Fibroblast of the conjunctiva (primary cell): Measurements from ENCODE around the gene RASSF4.

Experiments used
- DNase-seq: peaks from one replicate; pipeline ENCODE4 v3.0.0-alpha.2; 2010; ENCODE audit warnings: low read depth

RASSF4 gene

DNA sequence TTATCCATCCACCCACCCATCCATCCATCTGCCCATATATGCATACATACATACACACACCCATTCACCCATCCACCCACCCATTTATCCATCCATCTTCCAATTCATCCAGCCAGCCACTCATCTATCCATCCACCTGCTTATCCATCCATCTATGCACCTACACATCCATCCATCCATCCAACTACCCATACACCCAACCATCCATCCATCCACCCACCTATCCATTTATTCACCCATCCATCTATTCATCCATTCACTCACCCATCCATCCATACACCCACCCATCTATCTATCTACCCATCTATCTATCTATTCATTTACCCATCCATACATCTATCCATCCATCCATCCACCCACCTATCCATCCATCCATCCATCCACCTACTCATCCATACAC, 31.1 kb upstream of the RASSF4 start:
- no peak for DNase-seq

DNA sequence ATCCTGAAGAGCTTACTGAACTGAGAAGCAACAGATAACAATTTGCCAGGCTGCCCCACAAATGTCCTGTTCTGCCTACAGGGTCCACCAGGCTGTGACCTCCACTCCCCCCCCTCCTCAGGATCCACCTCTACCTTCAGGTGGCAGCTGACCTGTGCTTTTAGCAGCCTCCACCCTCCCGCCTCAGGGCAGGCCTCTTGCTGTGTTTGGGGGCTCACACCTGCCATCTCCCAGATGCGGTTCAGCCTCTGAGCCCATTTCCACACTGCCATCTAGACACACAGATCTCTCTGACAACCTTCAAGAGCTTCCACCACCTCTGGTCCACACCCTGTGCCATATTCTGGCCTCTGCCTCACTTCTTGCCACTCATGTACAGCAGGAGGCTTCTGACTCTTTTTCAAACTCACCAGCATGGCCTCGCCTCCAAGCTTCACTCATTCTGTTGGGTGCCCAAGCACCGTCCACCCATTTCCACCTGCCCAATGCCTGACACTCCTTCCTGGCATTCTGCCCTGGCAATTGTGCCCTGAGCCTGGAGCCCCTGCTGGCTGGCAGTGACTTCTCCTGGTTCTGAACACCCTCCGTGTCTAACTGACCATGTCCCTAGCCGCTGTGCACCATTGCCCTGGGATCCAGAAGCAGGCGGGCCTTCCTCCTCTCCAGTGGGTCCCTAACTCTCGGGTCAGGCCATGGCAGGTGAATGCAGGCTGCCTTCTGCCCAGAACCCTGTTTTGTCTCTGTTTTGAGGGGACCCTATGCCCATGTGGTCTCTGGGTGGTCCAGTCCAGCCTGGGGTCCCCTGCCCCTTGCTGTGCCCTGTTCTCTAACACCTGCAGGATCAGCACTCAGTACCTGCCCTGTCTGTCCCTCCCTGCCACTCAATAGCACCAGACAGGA, 30.0 kb upstream of the RASSF4 start:
- no peak for DNase-seq

DNA sequence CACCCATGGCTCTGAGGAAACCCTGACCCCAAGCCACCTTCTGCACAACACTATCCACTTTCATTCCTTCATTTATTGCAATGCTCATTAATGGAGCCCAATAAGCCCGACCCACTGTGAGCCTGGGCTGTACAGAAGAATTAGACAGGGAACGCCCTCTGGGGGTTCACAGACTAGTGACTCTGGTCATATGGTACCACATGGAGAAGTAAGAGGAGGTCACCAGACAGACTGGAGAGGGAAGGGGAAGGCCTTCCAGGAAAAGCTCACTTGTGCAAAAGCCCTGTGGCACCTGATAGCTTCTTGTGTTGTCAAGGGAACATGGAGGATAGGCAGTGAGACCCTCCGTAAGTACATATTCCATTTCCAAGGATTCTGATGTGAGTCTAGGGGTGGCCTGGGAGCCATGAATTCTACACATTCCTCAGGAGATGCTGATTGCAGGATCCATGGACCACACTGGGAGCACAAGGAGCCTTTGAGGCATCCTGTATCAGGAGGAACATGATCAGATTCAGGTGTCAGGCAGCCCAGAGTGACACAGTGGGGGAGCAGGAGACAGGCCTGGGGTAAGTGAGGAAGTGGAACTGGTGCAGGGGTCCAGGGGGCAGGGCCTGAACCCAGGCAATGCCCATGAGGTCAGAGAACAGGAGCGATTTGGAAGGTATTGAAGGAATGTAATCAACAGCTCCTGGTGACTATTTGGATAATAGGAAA, 28.5 kb upstream of the RASSF4 start:
- DNase-seq, result no peak

DNA sequence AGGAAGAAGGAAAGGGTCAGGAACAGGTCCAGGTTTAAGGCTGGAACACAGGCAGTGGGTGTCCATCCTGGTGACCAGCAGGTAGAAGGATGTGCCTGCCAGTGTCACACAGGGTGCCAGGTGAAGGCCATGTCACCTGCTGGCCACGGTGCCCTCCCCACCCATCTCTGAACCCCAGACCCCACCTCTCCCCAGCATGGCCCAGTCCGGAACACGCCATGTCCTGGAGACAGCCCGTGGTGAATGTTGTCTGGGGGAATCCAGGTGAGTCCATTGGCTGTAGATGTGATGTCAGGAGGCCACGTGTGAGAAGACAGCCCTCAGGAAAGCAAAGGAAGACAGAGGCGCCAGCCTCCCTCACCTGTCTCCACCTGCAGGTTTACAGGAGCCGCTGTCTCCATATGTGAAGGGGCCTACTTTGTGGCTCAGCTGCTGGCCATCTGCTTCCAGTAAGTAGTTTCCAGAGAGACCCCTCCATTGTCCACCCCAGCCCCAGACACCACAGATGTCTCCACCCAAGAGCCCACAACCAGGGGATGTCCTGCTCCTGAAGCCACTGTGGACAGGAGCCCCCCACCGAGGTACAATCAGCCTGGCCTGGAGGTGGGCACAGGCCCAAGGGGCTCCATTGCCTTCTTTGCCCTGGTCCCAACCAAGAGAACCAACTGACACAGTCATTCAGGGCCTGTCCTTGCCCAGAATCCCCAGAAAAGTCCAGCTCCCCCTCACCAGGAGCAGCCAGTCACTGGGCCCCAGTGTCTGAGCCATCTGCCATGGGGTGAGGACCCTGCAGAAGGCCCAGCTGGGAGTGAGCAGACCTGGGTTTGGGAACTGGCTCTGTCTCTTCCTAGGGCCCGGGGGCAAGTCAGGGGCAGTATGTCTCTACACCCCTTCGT, 27.7 kb upstream of the RASSF4 start:
- DNase-seq, result no peak

DNA sequence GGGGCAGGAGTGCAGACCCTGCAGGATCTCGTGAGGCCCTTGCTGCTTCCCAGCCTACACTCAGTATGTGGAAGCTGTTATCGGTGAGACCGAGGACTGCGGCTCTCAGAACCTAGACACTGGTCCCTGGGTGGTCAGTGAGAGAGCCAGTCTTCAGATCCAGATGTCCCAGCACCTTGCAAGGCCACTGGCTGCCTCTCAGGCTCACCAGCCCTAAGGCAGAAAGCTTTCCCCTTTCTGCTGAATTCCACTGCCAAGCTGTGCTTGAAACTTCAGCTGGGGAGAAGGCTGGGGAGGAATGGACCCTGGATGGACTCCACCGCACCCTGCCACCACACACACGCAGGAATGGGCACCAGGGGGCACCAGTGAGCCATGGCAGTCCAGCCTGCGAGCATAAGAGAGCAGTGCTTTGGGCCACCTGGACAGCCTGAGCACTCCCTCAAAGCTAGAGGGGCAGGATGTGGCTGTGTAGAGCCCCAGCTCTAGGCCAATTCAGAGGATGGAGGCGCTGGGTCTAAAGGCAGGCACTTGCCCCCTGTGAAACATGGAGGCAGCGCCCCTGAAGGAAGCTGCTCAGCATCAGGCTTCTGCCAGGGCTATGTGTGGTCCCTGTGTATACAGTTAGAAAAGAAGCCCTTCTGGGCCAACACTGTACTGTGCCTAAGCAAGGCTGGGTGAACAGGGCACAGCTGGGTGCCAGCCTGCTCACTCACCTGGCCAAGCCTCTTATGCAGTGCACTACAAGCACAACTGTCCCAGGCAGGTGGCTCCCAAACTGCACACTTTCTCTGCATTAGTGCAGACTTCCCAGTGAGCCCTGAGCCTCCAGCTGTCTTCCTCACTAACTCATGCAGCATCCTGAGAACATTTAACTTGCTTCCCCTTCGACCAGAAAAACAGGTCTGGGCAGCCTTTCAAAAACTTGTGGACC, 26.8 kb upstream of the RASSF4 start:
- peak; percentile 65 for DNase-seq

DNA sequence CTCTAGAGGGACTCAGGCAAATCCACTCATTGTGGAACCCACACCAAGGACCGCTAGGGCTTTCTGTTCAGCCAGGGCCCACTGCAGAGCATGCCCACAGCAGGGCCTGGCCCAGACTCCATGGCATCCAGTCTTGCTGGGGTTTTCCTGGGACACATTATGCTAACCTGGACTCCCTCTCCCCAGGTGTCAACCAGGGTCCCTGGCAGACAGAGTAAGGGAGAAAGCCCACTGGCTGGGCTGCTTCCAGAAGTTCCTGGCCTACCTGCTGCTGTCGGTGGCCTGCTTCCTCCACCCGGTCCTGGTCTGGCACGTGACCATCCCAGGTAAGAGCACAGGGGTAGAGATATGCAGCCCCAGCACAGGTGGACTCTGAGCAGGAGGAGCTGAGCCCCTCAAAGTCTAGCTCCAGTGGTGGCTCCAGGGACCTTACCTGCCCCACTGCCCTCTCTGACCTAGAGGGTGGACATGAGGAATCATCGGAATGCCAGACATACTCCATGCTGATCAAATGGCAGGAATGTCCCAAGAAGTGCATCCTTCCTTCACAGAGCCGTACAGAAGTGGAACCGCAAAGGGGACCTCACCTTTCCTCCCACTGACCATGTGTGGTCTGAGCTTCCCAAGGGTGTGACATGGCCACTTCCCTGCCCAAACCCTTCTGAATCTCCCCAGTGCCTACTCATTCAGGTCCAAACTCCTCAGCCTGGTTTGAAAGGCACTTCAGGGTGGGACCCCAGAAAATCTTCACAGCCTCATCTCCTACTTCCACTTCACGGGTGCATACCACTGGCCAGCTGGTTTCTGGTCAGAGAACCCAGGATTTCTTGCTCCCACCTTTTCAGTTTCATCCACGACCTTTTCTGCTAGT, 25.9 kb upstream of the RASSF4 start:
- DNase-seq, result no peak

DNA sequence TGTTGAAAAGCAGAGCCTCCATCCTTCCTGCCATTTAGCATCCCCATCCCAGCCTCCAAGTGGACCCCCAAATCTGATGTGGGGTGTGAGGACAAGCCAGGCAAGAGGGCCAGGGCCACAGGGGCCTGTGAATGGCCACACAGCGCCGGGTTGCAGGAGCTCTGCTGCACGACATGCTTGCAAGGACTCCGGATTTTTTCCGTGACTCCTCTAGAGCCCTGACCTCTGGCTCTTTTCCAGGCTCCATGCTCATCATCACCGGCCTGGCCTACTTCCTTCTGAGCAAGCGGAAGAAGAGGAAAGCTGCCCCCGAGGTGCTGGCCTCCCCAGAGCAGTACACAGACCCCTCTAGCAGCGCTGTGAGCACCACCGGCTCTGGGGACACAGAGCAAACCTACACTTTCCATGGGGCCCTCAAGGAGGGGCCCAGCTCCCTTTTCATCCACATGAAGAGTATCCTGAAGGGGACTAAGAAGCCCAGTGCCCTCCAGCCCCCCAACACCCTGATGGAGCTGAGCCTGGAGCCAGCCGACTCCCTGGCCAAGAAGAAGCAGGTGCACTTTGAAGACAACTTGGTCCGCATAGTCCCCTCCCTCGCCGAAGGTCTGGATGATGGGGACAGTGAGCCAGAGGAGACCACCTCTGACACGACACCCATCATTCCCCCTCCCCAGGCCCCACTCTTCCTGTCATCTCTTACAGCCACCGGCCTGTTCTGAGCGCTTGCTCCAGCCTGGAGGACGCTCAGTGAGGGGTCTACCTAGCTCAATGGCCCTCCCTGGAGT, 25.0 kb upstream of the RASSF4 start:
- no peak for DNase-seq

DNA sequence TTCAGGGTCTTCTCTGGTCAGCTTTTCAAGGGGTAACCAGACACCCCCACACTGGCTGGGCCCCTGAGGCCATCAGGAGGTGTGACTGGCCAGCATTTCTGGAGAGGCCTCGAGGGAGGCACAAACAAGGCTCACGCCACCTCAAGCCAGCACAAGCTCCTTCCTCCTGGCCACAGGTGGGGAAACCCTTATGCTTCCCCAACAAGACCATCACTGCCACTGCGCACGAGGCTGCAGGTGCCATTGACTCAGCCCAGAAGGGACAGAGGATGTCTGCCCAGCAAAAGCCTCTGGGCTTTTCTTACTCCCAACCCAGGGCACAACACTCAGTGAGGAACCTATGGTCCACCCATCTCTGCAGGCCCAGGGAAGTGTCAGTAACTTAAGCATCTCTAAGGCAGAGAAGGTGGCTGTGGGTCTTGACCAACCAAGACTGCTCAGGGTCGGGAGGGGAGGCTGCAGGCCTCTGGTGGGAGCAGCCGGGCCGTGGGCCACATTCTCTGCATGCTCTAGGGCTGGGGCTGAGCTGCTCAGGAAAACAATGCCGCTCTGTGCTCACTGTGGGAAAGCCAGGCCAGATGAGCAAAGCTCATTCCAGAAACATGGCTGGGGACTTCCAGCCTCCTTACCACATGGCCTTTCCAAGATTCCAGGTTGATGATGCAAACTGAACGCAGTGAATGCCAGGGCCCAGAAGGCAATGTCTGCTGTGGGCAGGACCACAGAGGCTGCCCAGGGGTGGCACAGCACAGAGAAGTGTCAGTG, 24.2 kb upstream of the RASSF4 start:
- DNase-seq, result no peak

DNA sequence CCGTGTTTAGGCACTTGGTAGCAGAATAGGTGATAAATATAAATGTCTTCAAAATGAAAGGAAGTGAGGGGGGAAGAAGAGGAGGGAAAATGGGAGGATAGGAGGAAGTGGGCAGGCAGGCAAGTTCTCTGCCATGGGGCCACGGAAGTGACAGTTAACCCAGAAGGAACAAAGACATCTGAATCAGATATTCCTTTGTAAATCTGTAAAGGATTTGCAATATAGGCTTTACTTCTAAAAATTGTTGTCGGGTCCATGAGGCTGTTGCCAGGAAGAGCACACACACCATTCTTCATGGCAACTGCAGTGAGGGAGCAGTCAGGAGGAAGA, 23.7 kb upstream of the RASSF4 start:
- DNase-seq, result no peak

DNA sequence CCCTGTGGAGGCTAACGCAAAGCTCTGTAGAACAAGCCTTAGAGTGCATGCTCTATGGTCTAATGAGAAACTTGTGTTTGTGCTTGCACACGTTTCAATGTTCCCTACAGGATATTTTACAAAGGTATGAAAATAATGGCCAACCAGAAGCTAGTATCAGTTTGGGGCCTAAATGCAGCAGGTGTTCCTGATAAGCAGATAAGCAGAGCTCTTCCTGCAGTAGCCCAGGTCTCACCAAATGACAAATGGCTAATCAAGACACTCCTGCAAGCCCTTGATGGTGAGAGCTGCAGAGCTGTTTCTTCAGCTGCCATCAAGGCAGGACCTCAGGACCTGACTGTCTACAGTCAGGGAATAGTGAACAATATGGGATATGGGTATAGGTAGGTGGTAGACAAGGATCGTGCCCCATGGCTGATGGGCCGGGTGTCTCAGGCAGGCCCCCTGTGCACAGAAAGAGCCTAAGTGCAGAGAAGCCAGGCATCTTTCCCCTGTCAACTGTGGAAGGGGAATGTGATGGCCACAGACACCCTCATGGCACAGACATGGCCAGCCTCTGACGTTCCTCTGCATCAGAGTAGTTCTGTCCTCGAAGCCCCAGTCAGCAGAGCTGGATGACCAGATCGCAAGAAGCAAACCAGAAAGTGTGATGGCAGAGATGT, 23.2 kb upstream of the RASSF4 start:
- DNase-seq, result no peak

DNA sequence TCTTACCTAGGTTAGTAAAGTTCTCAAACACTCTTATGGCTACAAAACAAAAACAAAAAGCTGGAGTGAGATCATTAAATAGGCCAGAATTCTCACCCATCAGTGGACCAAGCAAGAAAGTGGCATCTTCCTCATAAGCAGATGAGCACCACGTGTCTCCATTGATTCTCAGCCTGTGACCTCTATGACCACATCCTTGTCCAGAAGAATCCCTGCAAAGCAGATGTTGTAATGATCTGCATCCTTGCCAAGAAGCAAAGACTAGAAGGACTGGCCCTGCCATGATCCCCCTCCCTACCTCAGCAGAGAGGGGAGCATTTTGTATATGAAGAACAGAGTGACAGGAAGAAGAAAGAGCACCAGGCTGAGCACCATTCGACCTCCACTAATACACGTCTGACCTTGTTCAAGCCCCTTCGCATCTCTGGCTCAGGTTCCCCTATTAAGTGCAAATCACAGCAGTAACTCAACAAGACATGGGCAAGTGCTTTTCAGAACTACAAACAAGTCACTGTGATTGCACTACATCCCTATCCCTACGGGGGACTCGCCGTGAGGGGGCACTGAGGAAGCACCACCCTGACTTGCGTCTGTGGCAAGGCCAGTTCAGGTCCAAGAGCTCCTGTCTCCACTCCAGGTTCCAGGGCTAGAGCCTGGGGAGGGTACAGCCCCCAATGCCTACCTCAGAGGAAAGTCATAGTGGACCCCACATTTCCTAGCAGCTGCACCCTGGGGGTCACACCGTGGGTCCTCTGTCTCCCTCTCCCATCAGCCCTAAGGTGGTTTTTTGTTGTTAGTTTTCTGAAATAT, 22.2 kb upstream of the RASSF4 start:
- DNase-seq, result no peak

DNA sequence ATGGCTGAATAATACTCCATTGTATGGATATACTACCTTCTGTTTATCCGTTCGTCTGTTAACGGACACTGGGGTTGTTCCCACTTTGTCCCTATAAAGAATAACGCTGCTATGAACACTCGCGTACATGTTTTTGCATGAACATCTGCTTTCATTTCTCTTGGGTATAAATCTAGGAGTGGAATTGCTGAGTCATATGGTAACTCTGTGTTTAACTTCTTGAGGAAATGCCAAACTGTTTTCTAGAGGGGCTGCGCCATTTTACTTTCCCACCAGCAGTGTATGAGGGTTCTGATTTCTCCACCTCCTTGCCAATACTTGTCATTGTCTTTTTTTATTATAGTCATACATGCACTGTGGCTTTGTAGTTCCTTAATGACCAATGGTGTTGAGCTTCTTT, 20.6 kb upstream of the RASSF4 start:
- DNase-seq, result no peak

DNA sequence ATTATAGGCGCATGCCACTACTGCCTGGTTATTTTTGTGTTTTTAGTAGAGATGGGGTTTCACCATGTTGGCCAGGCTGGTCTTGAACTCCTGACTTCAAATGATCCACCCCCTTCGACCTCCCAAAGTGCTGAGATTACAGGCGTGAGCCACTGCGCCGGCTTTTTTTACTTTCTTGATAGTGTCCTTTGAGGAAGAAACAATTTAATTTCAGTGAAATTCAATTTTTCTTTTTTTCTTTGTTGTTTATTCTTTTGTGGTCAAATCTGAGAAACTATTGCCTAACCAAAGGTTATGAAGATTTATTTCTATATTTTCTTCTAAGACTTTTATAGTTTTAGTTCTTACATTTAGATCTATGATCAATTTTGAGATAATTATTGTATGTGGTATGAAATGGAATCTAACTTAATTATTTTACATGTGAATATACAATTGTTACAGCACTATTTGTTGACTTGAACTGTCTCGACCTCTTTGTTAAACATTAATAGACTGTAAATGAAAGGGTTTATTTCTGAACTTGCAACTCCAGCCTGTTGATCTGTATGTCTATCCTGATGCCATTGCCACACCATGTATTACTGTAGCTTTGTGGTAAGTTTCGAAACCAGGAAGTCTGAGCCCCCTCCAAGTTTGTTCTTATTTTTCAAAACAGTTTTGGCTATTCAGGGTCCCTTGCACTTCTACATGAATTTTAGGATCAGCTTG, 19.8 kb upstream of the RASSF4 start:
- no peak for DNase-seq

DNA sequence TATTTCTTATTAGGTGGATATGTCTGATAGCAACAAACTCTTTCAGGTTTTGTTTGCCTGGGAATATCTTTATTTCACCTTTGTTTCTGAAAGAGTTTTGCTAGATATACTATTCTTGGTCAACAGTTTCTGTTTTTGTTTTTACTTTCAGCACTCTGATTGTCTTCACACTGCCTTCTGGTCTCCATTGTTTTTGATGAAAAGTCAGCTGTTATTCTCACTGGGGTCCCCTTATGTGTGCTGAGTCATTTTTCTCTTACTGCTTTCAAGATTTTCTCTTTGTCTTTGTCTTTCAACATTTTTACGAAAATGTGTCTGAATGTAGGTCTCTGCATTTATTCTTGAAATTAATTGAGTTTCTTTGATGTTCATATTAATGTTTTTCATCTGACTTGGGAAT, 15.2 kb upstream of the RASSF4 start:
- no peak for DNase-seq

DNA sequence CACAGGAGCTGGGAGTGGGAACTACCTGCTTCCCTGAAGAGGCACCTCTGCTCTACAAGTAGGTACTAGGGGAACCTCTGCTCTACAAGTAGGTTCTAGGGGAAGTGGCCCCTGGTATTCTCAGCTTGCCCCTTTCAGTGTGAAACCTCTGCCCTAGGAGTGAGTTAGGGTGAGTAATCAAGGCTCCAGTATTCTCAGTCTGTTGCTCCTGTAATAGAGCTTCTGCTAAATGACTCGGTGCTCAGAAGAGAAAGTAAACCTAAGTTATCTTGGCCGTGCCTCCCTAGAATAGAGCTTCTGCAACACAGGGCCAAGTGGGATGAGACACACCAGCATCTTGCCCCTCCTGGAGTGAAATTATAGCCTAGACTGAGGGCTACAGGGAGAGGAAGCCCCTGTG, 13.4 kb upstream of the RASSF4 start:
- no peak for DNase-seq

DNA sequence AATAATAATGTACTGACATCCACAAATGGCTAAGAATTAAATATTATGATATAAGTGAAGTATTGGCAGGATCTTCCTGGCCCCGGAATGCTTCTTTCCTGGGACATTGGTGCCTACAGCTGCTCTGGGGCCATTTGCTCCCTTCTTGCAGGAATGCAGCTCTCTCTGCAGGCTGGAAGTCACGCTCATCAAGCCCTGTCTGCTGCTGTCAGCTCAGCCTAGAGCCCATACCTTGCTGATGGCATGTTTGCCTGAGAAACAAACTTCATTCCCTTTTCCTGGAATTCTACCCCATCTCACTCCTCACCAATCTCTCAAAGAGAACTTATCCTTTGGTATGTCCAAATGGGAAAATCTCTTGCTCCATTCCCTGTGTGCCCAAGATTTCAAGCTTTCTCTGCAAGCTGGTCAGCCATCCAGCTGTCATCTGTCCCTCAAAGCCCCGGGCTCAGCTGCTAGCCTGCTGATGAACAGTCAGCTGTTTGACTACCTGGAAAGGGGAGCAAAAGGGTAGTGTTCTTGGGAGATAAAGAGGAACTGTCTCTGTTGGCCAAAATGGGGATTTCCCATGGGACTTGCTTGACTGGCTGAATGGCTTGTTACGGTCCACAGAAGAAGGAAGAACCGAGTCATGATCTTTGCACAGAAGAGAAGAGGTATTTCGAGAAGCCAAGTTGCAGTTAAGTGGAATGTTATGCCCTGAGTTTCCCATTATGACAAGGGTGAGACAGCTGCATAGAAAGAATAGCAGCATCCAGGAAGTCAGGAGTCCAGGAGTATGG, 12.0 kb upstream of the RASSF4 start:
- no peak for DNase-seq
